CD4-positive, alpha-beta T cell treated with Interferon gamma for 1 hour (primary cell): ENCODE results near the gene BCAS2.
A peak's percentile ranks its signal among the peaks of the same experiment; 100 is the strongest.
"Not testable (repeated sequence)": the region's sequence is repeated elsewhere in the genome, so short reads cannot be mapped to it uniquely, and the experiment has no call there.

Experiments
- DNase-seq: peaks from one replicate; pipeline ENCODE4 v3.0.0-alpha.2; 2020

The BCAS2 gene

DNA sequence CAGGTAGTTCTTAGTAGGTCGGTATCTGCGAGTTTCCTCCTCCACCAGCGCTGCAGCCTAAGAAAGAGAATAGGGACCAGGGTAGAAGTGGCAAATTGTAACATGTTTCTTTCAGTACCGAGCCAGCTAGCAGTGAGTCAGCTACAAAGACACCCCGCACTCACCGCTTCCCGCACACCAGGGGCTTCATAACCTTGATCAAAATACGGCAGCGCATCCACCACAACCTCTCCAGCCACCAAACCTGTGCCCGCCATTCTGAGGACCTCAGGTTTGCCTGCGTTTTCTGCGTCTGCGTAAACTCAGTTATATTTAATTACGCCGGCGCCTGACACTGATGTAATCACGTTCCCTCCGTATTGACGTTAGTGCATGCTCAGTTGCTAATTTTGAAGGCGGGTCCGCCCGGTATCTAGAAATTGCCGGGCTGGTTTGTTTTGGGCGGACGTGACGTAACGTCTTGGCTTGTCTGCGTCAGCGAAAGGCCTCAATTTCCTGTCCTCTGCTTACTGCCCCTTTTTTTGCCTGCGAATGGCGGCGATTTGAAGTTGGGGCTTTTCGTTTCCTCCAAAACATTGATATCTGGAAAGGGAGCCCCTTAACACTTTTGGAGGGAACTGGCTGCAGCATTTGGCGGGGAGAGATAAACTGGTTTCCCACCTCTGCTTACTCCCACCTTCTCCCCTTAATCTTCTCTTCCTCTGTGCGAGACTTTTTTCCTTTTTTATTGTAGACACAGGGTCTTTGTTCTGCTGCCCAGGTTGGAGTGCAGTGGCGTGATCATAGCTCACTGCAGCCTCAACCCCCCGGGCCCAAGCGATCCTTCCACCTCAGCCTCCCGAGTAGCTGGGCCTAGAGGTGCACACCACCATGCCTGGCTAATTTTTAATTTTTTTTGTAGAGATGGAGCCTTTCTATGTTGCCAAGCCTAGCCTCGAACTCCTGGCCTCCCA lies at the start of gene BCAS2:
Gene BCAS2 (minus strand): TSS at position 281 of the 953 bp plus-strand sequence. CDS start 24 bp downstream, at position 257.
- DNase-seq = peak; percentile 97

DNA sequence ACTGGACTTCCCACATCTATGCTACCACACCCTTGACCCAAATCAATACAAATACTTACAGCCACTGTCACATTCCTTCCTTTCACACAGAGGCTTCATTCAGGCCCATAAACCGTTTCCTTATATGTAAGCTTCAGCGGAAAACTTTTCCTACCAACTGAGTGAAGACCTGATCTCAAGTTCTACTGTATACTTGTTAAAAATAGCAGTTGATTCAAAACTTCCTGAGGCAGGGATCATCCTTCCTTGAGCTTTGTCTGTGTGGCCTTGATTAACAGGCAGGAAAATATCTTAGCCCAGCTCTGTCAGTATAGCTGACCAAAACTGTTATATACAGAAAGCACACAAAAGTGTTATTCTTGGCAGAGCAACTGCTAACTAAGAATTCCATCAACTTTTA lies 45.7 kb upstream of the BCAS2 start:
- no peak for DNase-seq

DNA sequence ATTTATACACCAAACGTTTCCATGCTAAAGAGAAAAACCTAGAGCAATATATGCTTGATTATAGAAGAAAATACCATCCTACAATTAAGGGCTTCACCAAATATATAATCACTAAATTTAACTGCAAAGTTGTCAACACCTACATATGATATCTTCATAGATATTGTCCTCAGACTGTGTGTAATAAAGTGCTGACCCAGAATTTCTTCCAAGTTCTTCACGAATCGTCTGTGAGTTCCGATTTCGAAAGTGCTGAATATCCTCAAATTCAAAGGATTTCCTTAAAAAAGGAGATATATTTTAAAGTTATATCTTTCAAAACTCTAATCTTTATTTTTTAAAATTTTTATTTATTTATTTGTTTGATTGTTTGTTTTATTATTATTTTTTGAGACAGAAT lies 41.9 kb upstream of the BCAS2 start:
- no peak for DNase-seq

DNA sequence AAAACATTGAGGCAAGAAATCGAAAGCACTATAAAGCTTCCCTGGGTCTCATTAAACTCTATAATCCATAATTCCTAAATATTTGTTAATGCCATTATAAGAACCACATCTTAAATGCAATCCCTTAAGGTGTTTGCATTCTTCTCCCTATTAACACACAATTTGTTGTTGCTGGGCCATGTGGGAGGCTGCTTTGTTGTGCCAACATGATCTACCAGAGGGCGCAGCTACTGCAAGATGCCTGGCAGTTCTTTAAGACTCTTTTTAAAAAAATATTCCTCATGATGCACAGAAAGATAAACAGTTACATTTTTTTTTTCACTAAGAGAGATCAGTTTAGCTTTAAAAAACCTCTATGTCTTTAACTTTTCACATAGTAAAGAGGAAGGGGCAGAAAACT lies 39.0 kb upstream of the BCAS2 start:
- no peak for DNase-seq

DNA sequence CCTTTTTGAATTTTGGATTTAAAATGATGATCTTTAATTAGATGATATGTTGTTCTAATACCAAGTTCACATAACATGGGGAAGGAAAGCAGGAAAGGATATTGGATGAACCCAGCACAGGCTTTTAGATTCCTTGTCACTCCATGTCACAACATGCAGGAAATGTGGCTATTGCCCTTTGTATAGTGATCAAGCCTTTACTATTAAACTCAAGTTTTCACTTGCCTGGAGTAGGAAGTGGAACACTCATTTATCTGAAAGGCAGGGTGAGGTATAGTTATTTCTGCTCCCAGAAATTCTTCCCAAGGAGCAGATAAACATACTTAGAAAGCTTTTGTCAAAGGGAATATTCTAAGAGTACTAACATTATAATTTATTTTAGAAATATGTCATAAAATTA lies 37.2 kb upstream of the BCAS2 start:
- DNase-seq = no peak

DNA sequence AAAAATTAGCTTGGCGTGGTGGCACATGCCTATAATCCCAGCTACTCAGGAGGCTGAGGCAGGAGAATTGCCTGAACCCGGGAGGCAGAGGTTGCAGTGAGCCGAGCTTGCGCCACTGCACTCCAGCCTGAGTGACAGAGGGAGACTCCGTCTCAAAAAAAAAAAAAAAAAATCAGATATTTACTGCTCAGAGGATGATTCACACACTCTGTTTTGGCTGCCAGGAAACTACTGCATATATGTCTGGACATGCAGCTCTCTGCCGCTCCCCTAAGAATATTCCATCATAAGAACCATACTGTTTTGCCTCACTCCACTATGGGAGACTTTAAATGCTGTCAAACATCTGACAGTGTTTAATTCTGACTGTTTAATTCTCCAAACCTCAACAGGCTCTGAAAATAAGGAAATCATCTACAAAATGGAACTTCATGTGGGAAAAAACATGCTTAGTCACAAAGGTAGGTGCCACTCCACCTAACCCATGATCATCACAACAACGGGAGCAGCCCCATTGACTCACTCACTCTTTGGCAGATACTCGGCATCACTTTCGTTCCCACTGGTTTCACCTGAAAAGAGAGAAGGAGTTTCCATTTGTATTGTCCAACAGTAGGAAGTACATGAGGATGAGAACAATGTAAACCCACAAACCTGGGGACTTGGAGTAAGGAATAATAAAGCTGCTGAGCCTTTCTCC lies 29.3 kb upstream of the BCAS2 start:
- DNase-seq = no peak

DNA sequence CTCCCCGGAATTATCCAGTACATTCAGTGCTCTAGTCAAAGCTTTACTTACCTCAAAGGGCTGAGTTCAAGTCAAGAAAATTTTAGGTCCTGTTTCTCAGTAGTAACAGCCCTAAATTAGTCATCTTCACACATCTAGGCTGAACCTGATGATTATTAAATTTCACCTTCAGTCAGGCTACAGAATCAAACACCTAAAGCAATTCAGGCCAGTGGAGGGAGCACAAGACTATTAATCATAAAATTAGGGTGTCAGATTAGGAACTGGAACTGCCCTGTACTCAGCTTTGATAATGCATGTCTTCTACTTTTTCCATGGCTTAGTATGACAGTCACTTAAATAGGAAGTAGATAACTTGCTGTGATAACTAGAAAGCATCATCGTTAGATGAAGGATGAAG lies 28.4 kb upstream of the BCAS2 start:
- no peak for DNase-seq

DNA sequence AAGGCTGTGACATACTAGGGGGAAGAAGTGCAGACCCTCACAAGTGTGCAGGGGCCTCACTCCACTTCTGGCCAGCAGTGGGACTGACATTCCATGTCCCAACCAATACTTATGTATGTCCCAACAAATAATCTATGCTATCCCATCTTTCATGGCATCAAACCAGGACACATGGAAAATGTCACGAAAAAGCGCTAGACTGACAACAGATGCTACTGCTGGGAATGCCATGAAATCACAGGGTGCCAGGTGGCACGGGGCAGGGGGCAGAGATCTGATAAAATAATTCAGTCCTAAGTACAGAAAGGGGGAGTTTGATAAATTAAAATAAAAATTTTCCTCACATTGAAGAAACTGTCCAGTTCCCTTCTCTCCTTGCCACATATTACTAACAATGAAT lies 27.6 kb upstream of the BCAS2 start:
- no peak for DNase-seq

DNA sequence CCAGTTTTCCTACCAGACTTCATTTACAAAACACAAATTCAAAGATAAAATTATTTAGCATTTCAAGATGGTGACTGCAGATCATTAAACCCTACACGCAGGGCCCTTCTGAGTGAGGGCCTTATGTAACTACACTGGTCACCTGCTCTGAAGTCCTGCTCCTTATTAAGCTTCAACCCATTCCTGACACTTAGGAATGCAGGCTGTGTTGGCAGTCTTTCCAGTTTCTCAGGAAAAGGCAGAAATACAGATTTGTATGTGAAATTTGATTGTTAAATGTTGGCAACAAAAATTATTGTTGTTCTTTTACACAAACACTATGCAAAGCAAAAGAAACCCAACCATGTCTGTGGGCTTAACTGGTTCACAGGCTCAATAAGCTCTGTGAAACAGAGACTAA lies 25.8 kb upstream of the BCAS2 start:
- no peak for DNase-seq

DNA sequence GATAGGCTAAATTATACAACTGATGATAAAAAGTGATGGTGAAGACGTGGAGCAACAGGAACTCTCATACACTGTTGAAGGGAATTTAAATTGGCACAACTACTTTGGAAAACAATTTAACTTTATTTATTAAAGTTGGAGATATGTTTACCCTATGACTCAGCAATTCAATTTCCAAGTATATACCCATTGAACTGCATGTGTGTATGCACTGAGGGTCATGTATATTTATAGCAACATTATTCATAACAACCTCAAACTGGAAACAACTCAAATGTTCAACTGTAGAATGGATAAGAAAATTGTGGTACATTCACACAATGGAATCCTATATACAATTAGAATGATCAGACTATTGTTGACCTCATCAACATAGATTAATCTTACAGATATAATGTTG lies 16.5 kb upstream of the BCAS2 start:
- no peak for DNase-seq

DNA sequence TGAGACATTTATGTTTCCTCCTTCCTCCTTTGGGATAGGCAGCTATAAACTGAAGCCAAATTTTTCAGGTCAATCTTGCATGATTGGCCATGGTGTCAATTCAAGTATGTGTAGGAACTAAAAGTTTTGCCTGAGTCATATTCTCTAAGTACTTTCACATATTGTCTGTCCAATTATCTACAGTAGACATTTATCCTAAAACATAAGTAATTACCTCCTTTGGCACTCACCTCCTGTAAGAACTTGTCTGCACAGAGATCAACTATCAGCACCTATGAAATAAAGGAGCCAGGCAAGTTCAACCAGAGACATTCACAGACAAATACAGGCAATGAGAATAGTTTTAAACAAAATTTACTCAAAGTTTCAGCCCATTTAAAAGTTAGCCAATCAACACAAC lies 14.2 kb upstream of the BCAS2 start:
- DNase-seq = no peak

DNA sequence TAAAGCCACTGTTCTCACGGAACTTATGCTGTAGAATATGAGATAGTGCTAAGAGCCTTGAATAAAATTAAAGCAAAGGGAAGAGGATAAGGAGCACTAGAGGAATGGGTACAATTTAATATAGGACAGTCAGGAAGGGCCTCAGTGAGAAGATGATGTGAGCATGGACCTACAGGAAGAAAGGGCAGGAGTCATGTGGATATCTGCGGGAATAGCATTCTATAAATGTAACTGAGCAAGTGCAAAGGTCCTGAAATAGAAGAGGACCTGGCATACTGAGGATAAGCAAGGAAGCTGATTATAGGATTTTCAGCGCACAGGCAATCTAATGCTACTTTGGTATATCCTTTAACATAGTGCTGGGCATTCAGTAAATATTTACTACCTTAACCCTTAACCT lies 12.6 kb upstream of the BCAS2 start:
- DNase-seq = no peak

DNA sequence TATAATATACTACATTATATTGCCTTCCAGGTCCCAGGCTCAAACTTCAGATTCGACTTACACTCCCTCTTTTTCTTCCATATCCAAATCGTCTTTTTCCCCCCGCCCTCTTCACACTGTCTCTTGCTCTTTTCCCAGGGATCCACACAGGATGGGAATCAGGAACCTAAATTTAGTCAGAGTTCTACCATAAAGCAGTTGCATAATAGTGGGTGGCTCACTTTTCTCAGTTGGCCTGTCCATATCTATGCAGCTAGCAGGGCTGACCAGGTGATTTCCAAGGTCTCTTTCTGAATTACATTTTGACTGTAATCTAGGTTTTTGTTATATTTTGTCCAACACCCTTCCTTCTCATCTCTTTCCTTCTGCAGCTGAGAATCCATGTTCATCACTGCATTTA lies 7.7 kb upstream of the BCAS2 start:
- DNase-seq = no peak

DNA sequence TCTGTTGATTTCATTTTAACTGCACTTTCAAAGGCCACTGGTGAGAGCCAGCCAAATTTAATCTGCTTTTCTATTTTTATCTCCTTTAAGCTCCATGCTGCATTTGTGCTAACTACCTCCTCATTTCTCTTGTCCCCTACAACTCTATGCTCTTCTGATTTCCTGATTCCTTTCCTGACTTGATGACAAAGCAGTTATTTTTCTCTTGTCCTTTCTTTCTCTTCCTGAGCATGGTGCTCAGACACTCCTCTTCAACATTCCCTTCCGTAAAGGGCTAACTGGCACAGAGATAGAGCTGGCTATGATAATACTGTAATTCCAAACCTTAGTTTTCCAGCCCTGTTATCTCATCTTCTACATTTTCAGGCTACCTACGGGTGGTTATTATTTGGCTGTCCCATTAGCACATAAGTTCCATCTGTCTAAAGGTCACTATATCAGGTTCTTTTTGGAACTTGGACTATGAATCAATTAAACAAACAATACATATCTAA lies 6.8 kb upstream of the BCAS2 start:
- no peak for DNase-seq

DNA sequence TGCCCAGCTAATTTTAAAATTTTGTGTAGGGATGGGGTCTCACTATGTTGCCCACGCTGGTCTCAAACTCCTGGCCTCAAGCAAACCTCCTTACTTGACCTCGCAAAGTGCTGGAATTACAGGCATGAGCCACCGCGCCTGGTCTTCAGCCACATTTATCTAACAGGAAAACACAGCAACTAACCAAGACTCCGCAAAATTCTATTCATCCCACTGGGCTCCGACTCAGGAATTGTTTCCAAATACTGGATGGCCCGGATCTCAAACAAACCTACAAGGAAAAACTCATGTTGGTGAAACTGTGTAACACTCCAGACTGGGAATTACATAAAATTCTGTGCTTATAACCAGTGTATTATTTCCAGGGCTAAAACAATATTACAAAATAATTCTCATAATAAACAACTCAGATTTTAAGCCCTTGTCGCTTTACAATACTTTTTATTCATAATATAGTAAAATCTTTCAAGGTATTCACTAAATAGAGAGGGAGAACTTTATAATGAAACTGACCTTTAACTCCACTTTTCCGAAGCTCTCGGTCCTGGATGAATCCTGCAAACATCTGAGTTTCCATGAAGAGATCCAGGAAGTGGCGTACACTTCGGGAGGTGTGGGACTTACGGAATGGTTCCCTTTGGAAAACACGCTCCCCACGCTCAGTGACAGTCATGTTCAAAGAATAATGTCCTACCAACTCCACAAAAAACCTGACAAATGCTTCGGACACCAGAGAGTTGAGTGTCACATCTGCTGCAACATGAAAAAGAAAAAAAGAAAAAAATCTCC lies 6.0 kb upstream of the BCAS2 start:
- DNase-seq = no peak

DNA sequence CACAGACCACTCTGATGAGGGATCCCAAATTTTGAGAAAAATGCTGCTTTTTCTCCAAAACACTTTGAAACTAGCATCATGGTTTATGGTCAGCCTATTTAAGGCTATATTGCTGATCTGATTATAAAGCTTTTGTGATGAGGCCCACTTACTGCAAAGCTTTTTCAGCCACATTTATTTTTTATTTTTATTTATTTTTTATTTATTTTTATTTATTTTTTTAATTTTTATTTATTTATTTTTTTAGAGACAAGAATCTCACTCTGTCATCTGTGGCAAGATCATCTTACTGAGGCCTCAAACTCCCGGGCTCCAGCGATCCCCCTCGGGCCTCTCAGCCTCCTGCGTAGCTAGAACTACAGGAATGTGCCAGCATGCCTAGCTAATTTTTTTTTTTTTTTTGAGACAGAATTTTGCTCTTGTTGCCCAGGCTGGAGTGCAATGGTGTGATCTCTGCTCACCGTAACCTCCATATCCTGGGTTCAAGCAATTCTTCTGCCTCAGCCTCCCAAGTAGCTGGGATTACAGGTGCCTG lies 5.2 kb upstream of the BCAS2 start:
- DNase-seq = no peak

DNA sequence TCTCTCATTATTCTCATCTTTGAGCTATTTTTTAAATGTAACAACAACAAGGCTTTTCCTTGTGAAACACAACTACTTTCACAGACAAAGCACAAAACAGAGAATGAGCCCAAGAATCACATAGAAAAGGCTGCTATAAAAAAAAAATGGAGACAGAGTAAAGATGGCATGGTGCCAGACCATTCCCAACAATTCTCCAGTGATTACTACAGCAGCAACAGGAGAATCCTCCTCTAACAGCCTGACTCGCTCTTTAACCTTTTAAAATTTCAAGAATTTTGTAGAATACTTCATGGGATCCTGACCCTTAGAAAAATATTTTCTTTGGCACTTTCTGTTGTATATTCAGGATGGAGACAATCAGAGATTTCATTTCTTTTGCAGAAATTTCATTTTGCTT lies 3.8 kb upstream of the BCAS2 start:
- no peak for DNase-seq

DNA sequence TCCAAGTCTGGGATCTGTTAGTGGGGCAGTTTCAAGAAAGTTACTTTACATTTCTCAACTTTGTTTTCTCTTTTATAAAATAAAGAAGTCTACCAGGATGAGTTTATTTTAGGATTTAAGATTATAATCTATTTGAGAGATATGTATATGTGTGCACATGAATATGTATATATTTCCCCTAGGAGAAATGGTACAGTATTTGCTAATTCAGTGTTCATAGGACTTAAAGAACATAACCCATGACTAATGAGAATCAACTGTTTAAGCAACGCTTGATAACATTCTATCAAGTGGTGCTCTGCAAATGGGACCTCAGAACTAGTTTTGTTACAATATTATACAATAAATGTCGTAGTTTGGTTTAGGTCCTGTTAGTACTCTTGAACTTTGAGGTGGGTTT lies 7.0 kb downstream of the BCAS2 start:
- no peak for DNase-seq

DNA sequence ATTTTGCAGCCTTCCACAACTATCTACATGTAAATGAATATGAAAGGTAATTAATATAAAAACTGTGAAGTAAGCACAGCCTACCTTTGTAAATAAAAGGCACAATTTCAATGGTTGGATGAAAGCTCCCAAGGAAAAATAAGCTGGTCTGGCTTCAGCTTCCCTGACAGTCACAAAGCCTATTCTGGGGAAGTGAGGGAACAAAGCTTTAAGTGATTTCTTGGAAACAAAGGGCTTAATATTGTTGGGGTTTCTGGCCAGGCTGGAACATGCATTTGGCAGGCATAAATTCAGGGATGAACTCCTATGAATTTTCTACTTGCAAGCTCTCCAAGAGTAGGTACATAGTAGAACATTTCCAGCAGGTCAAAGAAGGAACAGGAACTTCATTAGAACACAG lies 17.3 kb downstream of the BCAS2 start:
- no peak for DNase-seq

DNA sequence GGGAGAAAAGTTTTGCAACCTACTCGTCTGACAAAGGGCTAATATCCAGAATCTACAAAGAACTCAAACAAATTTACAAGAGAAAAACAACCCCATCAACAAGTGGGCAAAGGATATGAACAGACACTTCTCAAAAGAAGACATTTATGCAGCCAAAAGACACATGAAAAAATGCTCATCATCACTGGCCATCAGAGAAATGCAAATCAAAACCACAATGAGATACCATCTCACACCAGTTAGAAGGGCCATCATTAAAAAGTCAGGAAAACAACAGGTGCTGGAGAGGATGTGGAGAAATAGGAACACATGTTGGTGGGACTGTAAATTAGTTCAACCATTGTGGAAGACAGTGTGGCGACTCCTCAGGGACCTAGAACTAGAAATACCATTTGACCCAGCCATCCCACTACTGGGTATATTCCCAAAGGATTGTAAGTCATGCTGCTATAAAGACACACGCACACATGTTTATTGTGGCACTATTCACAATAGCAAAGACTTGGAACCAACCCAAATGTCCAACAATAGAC lies 18.4 kb downstream of the BCAS2 start:
- not testable (repeated sequence) for DNase-seq

DNA sequence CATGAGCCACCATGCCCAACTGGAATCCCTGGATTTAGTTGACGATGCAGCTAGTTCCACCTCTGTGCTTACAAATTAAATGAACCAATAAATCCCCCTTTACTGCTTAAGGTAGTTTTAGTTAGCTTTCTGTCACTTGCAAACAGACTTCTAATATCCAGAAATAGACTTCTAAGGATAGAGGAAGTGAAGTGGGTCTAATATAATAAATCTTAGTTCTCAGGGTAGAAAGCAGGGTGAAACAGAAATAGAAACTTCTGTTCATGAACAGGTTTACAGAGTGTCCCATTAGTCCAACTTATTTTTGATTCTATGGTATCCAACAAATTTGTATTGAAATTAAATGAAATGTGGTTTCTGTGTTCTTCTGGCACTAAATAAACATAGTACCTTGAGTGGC lies 20.1 kb downstream of the BCAS2 start:
- no peak for DNase-seq

DNA sequence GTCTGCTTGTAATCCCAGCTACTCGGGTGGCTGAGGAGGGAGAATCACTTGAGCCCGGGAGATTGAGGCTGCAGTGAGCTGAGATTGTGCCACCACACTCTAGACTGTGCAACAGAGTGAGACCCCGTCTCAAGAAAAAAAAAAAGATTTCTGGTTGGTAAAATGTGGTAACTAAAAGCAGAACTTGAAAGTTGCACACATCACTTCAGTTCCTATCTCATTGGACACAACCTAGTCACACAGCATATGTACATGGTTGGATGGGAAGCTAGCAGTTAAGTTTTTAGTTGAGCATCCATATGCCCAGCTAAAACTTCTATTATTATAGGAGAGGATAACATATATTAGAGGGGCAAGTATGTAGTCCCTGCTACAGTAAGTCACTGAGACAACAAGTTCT lies 22.1 kb downstream of the BCAS2 start:
- DNase-seq = no peak

DNA sequence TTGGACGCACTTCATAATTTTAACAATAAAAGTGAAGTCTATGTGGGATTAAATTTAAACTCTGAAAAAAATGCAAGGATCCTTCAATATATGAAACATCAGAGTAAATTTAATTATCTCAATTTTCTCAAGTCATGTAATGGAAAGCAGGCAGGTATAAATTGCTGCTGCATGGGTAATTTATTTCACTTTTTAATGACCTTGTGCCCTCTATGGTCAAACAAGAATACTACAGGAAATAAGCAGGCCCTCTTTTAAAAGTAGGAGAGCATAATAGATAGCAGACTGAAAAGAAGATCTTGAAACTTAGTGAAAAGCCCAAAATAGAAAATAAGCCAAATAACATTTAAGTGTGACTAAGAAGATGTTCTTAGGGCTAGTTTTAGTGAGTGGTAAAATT lies 22.9 kb downstream of the BCAS2 start:
- DNase-seq = no peak
